IPS-11a (cell line): ENCODE measurements around the gene SNCAIP.

Source experiments
- H3K4me3 ChIP-seq: one replicate; pipeline ENCODE4 v1.5.1; 2013; ENCODE audit warnings: low read depth, low read length, control low read depth

SNCAIP gene

GRCh38 chr5:122392224-122392623 is 80.2 kb downstream of the SNCAIP start:
- H3K4me3 ChIP-seq, result no peak overlapping the region

DNA sequence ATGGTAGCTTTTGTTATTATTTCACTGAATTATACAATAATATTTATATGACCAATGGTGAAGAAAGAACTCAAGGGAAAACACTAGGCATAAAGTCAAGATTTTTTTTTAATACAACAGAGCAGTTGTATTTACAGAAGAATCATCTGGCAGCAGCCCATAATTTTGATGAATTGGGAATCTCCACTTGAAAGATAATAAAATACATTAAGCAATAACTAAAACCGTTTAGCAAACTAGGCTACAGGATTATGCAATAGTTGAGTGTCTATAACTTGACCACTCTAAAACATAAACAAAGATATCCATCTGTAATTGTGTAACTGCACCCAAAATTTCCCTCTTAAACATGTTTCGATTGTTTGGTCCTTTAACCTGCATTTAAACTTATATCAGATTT is 80.8 kb downstream of the SNCAIP start:
- no peak overlapping the region for H3K4me3 ChIP-seq

DNA sequence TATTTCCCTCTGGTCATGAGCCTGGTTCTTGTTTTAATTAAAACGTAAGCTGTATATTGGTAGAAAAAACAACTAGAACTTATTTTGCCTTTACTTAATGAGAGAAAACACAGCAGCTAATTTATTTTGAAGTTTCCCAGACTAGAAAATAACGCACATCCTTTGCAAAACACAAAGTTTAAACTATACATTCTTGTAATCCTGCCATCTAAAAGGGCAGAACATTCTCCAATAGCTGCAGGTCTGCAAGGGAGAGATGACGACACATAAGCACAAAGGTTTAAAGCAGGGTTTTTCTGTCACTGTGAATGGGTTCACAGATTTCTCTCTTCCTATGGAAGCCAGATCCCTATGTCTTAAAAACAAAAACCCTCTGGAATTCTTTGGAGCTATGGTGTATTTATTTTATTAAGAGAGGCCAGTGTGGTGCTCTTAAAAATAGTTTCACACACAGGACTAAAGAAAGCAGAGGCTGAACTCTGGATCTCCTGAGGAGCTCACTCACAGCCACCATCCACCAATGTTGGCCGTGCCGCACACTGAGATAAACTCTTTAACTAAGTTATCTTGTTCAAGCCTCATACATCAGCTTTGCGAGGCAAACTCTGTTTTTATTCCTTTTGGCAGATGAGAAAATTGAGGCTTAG is 82.4 kb downstream of the SNCAIP start:
- no peak overlapping the region for H3K4me3 ChIP-seq

GRCh38 chr5:122398016-122398415 is 86.0 kb downstream of the SNCAIP start:
- H3K4me3 ChIP-seq, result no peak overlapping the region

- H3K4me3 ChIP-seq, result no peak overlapping the region
These were observed 88.3 kb downstream of the SNCAIP start for GRCh38 chr5:122400341-122400740.

DNA sequence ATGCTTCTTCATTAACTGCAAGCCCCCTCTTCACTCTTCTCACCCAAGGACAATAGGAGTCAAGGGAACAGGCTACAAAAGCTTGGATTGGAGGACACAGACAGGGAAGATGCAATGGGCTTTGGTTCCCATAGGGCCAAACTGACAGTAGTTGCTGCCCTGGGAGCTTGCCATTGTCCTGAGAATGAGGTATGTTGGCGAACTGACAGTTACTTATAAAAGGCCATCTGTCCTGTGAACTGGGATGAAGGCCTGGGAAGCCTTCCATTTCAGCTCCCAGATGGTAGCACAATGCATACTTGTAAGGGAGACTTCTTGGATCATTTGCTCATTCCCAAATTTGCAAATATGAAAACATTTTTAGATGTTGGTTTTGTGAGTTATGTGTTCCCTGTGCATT is 88.9 kb downstream of the SNCAIP start:
- no peak overlapping the region for H3K4me3 ChIP-seq

DNA sequence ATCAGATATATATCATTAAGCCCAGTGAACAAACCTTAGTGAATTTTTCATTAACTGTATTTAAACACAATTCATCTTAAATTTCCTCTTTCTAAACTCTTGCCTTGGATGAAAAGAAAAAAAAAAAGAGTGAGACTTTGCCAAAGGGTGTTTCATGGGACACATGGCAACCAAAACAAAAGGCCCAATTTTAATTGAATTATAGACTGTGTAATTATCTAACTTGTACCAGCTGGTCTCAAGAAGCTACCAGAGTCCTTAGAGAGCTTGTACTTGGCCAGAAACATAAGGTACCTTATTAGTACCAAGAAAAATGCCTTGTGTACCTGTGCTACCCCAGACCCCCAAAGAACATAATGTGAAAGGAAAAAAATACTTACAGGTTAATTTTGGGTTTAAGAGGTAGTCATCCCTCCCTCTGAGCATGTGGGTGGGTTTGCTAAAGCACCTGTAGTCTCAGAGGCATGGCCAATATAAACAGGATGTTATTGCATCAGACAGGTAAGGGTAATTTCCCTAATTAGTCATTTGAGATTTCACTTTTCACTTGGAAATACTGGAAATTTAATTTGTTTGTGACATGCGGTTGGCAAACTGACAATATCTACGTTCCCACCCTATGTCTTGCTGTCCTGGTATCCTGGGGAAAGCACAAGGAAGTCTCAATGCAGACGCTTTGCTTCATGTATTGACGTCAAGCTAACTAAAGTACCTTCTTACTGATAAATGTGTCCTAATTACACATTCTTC is 90.1 kb downstream of the SNCAIP start:
- no peak overlapping the region for H3K4me3 ChIP-seq

- H3K4me3 ChIP-seq, result no peak overlapping the region
These were observed 91.1 kb downstream of the SNCAIP start for GRCh38 chr5:122402955-122403685.

DNA sequence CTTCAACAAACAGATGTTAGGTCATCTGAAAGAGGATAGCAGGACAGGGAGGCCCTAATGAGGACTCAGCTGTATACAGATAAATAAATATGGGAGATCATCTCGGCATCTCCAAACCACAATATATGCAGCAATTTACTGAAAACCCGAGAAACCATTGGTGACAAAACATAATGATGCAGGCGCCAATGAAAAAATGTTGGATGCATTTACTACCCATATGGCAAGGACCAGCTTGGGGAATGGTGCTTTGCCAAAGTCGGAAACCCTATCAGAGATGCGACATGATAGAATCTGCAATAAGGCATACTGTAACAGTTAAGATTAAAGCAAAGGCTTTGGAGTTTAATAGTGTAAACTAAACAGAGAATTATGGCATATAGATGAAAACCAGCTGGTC is 92.0 kb downstream of the SNCAIP start:
- H3K4me3 ChIP-seq, result no peak overlapping the region

- H3K4me3 ChIP-seq, result no peak overlapping the region
These were observed 92.8 kb downstream of the SNCAIP start for GRCh38 chr5:122404653-122405362.

- H3K4me3 ChIP-seq, result no peak overlapping the region
These were observed 93.7 kb downstream of the SNCAIP start for GRCh38 chr5:122405751-122406150.

DNA sequence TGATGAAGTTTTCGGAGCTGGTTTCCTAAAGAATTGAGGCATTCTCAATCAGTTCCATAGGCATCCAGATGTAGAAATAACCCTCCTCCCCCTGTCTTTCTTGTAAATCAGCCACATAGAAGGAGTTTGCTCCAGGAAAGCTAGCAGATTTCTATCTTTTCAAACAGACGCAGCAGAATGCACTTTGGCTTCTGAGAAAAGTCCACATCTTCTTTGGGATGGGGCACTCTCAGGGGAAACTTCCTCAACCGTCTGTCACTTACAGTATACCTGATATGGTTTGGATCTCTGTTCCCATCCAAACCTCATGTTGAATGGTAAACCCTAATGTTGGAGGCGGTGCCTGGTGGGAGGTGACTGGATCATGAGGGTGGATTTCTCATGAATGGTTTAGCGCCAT is 94.1 kb downstream of the SNCAIP start:
- H3K4me3 ChIP-seq, result no peak overlapping the region

GRCh38 chr5:122408592-122409224 is 96.7 kb downstream of the SNCAIP start:
- H3K4me3 ChIP-seq, result no peak overlapping the region

DNA sequence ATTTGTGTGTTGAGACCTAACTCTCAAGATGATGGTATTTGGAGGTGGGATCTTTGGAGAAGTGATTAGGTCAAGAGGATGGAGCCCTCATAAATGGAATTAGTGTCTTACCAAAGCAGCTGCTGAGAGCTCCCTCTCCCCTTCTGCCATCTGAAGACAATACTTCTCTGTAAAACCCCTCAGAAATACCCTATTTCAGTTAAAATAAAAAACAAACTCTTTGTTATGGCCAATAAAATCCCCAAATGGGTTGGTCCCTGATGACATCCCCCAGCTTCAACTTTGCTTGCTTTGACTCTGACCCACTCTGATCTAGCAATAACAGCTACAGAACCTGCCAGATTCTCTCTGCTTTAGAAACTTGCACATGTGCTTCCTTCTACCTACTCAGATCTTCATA is 100.9 kb downstream of the SNCAIP start:
- no peak overlapping the region for H3K4me3 ChIP-seq

- H3K4me3 ChIP-seq, result no peak overlapping the region
These were observed 101.7 kb downstream of the SNCAIP start for GRCh38 chr5:122413722-122414121.

DNA sequence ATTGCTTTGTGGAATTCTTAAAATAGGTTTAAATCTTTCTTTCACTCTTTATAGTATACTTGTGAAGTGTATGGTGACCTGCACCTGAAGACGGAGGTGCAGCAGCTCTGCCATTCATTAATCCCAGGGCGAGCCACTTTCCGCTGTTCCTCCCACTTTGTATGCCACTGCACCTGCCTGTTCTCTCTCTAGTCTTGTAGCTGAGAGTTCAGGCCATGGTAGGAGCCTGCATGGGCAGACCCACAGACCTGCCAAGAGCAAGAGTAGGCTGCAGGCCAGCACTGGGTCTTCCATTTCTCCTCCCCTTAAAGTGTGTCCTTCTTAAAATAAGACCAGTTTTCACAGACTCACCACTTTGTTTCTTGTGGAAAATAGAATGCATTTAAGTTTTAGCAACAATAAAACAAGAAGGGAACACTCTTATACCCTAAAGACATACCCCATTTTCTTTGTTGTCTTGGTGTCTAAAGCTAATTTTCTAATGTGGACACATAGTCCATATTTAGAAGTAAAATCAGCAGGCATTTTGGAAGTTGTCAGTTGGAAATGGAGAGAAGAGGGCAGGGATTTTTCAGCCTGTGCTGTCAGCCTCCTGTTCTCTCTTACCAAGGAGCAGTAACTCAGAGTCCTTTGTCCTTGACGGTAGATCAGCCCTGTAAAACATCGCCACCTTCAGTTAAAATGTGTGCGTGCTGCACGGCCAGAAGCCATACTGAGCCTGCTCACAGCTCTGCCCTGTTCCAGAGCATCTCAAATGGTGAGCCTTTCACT is 103.2 kb downstream of the SNCAIP start:
- no peak overlapping the region for H3K4me3 ChIP-seq

- no peak overlapping the region for H3K4me3 ChIP-seq
These were observed 103.7 kb downstream of the SNCAIP start for GRCh38 chr5:122415801-122416120.

GRCh38 chr5:122419142-122419894 is 107.3 kb downstream of the SNCAIP start:
- H3K4me3 ChIP-seq, result no peak overlapping the region

- H3K4me3 ChIP-seq, result no peak overlapping the region
These were observed 108.1 kb downstream of the SNCAIP start for GRCh38 chr5:122420091-122420490.
